CD4-positive, alpha-beta T cell treated with Interleukin-6 at 100 ng/mL for 8 hours (primary cell): ENCODE data around the gene GSG1.
"Not testable (repeated sequence)": the region's sequence is repeated elsewhere in the genome, so short reads cannot be mapped to it uniquely, and the experiment has no call there.

Experiments used
- DNase-seq: peaks from one replicate; pipeline ENCODE4 v3.0.0-alpha.2; 2020; ENCODE audit warnings: mixed read lengths, low spot score

Gene GSG1

DNA sequence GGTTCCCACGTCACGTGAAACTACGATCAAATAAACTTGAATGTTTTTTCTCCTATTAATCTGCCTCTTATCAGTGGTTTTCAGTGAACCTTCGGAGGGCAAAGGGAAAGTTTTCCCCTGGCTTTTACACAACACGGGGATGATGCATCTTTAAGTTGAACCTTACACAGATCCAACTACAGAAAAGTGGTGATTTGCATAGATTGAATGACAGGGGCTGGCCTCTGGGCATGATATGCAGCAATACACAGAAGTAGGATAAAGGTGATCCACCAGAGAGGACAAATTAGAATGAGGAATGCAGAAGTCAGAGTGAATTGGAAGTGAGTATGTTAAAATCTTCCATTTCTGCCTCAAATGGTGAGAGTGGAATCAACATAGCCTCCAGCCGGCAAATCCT, 11.6 kb downstream of the GSG1 start:
- DNase-seq = no peak

DNA sequence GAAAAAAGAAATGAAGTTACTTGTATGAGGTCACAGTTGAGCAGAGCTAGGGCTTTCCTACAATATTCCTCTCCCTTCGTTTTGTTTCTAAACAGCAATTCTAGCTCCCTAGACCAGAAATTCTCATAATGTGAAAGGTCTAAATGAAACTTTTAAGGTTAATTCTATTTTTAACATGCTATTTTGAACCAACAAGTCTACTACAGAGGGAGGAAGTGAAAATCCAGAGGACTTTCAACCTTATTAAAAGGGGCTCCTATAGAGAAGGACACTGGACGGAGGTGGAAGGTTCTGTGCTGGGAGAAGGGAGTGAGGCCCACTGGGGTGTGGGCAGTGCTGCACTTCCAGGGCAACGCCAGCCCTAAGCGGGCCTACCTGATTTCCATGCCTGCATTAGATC, 13.4 kb downstream of the GSG1 start:
- no peak for DNase-seq

DNA sequence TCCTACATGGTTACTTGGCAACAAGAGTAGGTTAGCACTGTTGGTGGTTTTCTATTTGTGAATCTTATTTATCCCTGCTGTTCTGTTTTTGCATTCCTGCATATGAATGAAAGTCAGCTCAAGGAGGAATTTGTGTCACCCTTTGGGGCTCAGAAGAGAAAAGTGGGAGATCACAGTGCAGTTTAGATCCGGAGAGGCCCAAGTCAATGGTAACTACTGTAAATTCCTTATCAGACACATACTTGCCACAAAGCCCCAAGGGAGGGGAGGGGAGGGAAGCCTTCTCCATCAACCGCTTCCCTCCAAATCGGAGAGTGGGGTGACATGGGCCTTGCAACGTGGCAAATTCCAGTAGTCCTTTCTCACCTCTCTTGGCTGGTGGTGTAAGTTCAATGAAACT, 15.0 kb downstream of the GSG1 start:
- DNase-seq = no peak

DNA sequence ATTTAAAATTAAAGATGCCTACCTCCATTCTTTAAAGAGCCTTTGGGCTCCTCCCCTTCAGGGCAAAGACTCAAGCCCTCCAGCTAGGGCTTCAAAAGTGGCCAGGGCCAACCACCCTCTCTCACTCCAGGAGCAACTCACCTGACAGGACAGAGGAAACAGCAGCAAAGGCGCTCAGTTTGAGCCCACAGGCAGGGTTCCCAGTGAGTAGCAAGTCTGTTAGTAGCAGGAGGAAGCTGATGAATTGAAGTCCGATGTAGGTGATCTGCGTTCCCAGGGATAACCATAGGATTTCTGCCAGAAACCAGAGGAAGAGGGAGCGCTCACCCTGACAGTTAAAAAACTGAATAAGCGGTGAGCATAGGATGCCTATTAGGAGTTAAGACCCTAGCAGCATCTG, 15.7 kb downstream of the GSG1 start:
- no peak for DNase-seq

DNA sequence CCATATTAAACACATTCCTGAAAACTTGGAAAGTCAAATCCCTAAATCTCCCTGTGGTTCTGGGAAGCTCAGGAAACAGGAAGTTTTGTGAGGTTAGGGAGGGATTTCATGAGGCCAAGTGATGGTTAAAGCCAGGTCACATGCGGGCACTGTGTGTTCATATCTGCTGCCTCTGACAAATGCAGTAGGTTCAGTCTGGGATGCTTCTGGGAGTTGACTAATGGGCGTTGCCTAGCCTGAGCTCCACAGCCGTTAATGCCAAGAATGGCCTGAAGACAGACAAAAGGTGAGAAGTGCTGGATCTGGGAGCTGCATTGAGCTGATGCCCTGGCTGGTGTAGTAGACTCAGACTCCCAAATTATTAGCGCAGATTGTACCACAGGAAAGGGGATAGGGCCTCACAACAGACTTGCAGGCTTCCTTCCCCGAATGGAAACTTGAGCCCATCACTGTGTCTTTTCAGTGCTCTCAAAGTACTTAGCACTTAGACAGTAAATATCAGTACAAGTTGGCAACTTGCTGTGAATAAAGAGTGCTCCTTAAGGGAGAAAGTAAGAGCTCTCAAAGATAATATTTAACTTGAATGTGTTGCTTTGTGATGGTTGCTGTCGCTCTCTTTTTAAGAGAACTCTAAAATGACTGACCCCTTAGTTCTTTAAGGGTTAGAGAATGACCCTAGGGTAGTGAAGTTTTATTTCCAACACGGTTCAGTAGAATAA, 17.3 kb downstream of the GSG1 start:
- DNase-seq = no peak

DNA sequence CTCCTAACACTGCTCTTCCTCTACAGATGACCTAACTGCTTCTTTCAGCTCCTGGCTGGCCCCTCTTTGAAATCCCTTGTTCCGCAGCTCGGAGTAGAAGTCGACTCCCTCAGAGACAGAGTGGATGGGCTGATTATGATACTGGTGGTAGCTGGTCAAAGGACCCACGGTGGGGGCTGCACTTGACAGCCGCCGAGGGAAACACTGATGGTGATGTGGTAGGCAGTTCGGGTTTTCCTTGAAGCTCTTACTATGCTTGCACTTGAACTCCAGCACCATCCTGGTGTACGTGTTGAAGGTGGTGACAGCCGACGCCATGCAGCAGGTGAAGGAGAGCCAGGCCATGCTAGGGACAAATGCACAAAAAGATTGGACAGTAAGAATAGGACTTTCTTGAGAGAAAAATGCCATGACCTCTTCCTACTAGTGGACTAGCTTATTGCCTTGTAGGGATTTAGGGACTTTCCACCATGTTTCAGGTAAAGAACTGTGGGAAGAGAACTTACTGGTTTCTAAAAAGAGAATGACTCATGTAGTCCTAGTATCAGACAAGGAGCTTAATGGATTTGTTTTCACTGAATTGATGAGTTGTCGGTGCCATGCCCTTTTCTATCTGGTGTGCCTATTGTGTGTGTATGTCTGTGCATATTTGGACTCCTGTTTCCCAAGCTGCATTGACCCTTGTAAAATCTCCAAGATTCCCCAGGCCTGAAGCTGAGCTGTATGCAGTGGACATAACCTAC, 18.4 kb downstream of the GSG1 start:
- no peak for DNase-seq

DNA sequence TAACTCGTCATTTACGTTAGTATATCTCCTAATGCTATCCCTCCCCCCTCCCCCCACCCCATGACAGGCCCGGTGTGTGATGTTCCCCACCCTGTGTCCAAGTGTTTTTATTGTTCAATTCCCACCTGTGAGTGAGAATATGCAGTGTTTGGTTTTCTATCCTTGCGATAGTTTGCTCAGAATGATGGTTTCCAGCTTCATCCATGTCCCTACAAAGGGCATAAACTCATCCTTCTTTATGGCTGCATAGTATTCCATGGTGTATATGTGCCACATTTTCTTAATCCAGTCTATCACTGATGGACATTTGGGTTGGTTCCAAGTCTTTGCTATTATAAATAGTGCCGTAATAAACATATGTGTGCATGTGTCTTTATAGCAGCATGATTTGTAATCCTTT, 19.8 kb downstream of the GSG1 start:
- DNase-seq = not testable (repeated sequence)

DNA sequence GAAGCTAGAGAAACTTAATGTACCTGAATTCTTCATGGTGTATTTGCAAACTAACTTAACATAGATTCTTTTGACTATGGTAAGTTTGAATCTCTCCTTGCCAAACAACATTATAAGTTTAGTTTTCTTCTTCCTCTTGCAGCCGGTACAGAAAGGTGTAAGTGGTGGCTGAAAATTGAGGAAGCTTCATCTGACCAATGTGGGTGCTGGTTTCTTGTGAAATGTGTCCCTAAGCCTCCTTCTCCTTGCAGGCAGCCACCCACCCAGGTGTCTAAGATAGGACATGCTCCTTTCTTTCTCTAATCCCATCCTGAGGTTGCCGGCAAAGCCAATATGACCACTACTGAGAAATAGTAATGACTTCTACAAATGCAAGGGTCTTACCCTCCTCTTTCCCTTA, 20.6 kb downstream of the GSG1 start:
- no peak for DNase-seq

DNA sequence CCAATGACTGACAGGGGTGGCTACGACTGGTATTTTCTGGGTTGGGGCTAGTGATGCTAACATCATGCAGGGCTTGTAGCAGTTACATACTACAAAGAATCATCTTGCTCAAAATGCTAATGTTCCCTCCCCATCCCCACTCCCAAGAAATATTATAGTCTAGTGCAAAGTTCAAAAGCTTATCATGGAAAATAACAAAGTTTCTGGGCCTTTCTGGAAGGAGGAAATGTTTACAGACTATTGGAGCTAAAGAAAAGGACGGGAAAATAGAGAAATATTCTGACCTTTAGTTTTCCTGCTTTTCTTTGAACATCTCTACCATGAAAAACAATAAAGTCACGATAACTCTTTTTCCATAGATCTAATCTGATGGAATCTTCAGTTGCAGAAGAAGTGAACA, 23.2 kb downstream of the GSG1 start:
- DNase-seq = no peak

DNA sequence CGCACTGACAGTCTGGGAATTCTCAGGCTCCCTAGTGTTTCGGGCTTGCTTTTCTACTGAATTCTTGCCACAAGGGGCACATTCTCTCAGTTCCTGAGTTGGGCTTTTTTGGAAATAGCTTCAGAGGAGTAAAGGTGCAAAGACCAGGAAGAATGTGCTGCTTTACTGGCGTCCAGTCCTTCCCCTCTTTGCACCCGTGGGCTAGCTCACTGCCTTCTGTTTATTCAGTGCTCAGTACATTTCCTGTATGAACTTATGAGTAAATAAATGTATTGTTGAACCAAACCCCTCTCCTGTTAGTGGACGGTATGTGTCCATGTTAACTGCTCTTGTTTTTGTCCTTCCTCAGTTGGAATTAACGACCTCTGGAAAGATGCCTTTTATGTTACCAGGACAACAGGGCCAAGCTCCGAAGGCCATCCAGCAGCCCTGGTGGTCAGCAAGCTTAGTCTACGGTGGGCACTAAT, 24.0 kb downstream of the GSG1 start:
- DNase-seq = no peak

DNA sequence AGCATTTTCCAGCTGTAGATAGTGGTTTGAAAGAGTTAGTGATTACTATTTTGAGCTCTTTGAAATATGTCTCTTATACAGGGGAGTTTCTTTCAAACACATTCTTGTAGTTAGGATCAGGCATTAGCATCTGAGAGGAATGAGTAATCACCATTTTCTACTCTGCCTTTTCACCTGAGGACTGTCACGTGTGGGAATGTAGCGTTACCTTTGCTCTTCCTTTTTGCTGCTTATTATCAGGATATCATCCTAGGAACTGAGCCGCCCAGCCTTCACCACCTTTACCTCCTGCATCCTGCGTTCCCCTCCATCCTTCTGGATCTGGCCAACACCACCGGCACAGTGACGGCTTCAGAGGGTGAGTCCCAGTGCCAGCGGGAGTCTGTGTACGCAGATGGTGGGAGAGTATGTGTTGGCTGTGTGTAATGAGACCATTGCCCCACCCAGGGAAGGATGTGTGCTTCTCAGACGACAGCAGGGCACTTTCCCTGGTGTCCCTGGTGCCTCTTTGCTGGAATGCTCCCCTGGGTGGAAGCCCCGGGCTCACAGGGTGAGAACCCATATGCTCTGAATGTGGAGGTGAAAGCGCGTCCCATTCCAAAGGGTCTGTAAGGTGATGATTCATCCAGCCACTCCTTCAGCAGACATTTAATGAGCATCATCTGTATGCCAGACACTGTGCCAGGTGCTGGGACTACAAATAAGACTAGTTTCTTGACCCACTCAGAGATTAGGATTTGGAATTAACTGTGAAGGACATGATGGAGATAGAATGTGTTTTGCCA, 27.5 kb downstream of the GSG1 start:
- no peak for DNase-seq

DNA sequence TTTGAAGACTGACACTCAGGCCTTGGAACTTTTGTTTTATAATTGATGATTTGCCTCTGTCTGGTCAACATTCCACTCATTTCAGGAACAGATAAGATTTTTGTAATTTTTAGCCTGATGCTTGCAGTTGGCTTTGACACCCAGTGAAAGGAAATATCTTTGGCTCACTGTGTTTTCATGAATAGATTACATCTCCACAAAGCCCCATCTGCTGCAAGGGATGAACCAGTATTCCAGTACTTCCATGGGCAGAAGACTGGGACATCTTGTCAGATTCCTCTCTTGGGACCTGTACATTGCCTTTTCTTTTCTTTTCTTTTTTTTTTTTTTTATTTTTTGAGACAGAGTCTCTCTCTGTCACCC, 28.4 kb downstream of the GSG1 start:
- no peak for DNase-seq

DNA sequence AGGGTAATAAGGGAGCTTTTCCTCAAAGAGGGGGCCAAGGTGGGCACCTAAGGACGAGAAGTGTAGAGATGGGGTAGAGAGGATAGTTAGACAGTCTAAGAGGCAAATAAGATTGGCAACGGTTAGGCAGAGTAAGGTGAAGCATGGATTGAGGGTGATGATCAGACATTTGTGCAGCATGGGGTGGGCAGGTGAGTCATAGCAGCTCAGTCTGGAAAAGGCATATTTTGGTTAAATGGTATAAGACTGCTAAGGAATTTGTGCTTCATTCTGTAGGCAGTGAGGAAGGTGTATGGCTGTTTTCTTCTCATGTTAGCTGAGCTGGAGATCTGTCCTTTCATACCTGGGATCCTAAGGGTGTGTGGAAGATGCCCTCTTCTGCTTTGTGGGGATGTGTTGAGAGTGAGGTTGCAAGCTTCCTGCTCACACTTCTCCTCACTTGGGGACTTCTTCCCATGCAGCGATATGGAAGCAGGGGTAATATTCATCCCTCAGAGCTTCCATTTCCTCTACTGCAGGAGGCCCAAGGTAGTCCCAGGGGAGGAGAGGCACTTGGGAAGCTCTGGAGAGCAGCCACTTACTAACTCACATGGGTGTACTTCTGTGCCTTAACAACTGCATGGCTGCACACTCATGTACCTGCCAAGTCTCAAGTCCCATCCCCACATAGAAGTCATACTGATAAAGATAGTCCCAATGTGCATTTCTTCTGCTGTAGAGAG, 28.9 kb downstream of the GSG1 start:
- no peak for DNase-seq

DNA sequence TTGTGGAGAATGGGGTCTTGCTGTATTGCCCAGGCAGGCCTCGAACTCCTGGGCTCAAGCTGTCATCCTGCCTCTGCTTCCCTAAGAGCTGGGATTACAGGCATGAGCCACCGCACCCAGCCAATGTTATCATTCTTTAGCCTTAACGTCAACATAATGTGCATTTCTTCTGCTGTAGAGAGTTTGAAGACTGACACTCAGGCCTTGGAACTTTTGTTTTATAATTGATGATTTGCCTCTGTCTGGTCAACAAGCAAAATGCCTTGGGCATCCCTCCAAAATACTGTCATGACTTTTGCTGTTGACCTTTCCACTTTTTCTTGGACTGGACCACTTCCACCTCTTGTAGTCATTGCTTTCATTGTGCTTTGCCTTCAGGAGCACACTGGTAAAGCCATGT, 30.3 kb downstream of the GSG1 start:
- no peak for DNase-seq

DNA sequence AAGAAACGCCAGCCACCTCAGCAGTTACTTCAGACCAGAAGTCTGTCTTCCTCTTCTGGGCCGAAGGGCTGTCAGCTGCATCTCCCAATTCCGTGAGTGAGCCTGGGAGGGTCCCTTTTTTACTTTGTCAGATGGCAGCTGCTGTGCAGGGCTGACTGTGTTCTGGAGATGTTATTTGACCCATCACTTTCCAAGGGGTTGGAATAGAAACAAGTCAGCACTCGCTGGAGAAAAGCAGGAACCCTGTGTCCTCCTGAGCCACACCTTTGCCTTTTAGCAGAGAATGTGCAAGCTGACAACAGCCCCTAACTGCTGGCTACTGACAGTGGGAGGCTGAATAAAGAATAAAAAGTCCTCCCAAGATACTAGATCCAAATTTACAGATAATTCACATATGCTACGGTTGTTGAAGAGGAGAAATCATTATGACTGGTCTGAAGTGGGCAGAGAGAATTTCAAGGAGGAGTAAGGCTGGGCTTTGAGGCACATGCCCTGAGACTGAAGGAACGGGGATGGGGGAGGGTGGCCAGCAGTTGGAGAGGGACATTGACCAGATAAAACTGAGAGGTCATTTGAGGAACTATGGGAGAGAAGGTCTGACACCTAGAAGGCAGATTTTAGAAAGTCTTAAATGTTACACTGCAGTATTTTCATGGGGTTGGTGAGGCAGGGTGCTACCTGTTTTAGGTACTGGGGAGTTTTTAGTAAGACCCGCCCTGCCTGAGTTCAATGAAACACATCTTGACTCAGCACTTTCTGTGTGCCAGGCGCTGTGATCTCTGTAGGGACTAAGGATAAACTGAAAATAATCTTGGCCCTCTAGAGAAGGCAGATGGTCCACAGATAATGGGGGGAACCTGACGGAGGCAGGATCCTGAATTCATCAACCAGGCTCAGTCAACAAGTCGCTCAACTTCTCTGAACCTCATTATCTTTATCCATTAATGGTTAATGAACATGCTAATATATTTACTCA, 31.9 kb downstream of the GSG1 start:
- no peak for DNase-seq

DNA sequence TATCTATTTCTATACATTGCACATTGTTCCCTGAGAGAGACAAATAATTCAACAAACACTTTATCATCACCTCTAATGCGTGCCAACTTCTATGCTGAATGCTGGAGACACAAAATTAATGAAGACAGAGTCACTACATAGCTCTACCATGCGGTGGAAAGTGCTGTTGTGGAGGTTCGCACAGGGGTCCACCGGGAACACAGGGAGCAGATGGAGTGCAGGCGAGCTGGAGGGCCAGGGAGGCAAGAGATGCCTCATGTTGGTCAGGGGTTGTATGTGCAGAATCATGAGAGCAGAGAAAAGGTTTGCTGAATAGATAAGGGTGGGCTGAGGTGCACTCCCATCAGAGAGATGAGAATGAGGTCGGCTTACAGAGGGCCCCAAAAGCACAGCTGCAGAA, 34.1 kb downstream of the GSG1 start:
- no peak for DNase-seq

DNA sequence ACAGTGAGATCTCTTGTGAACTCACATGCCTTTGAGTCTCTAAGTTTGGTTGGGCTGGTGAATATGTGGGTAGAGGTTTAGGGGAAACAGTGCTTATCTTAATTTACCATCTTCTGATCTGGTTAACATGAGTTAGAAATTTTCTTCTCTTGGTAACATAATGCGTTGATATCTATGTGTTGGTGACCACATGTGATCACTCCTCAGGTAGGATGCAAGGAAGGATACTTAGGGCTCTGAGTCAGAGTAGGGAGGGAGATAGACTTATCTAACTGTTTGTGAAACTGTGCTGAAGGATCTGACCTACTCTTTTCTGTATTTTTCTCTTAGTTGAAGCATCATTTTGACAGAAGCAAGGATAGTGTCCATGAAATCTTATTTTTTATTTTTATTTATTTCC, 36.1 kb downstream of the GSG1 start:
- no peak for DNase-seq

DNA sequence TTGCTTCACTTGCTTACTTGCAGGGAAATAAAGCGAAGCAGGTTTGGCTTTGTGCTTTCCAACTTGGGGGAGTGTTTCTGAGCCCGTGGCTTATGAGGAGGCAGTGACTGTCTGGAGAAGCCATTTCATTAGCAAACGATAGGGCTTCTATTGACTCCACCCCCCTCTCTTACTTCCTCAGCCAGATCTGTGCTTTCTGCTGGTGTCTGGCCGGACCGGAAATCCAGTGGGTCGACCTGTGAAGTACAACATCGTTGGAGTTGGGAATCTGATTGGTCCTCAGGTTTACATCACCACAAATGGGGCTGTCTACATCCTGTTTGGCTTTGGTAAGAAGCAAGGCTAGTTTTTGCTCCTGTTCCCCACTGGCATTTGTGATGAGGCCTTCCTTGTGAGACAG, 37.0 kb downstream of the GSG1 start:
- DNase-seq = no peak

DNA sequence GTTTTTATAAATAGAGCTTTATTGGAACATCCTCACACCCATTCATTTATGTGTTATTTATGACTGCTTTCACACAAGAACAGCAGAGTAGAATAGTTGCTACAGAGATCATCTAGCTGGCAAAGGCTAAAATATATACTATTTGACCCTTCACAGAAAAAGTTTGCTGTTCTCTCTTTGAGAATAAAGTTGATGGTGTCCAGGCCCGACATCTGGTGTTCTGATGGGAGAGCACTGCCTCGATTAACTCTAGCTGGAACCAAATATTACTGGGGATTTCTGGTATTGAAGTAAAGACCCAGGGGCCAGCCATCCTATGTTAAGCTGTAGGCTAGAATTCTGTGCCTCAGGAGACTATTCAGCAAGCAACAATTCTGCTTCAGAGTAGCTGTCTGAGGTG, 37.5 kb downstream of the GSG1 start:
- DNase-seq = no peak

DNA sequence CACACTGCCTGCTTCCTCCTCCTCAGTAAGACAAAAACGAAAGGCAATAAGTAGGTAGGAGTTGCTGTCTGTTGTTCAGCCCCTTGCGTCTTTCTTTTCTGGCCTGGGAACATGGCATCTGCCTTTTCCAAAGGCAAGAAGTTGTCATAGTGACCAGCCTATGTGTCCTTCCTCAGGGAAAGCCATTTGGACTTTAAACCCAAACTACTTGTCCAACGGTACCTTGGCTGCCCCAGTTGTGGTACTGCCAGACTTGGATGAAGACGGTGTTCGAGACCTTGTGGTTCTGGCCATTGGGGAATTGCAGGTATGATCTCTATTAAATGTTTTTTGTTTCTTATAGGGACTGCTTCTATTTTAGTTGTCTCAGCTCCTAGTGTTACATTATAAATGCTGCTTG, 40.8 kb downstream of the GSG1 start:
- DNase-seq = no peak

DNA sequence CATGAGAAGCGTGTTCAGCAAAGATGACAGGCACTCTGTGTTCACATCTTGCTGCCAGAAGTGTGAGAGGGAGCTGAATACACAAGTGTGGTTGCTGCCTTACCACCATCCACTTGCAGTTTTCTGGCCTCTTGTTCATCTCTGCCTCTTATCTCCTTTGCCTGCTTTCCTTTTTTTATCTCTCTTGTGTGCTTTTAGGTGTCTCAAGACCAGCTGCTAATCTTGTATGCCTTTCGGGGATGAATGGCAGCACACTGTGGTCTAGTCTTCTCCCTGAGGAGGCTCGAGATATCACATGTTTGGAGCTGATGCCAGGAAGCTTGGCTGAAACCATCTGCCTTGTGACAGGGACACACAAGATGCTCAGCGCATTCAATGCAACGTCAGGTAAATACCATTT, 42.1 kb downstream of the GSG1 start:
- DNase-seq = no peak
